Esophagus muscularis mucosa (tissue), 4 donors: Measurements from ENCODE around the gene MGAT4B. TPM values are rescaled to one million over a fixed set of nuclear protein-coding genes. Genes with fewer than 3 reads are reported as not detected.
"Not testable (repeated sequence)": the region's sequence is repeated elsewhere in the genome, so short reads cannot be mapped to it uniquely, and the experiment has no call there.

Experiments used
- DNase-seq: peaks from one replicate; pipeline ENCODE4 v3.0.0-alpha.2; 2017; ENCODE audit errors: extremely low spot score
- H3K27ac ChIP-seq, 4 donors: fragments of 200-600 bp; sonication (generic); replicated peaks in 1 of 4; 1 replicate in 3 of 4; 2 replicates in 1 of 4; pipeline ENCODE4 v1.5.1; 2016 to 2019; ENCODE audit warnings: mild to moderate bottlenecking in 1 of 4
- H3K27me3 ChIP-seq, 4 donors: fragments of 200-600 bp; sonication (generic); one replicate each; pipeline versions ENCODE4 v1.5.1 to v1.6.0; 2016 to 2019
- H3K36me3 ChIP-seq, 4 donors: fragments of 200-600 bp; sonication (generic); one replicate each; pipeline ENCODE4 v1.5.1; 2016 to 2019
- H3K4me1 ChIP-seq, 4 donors: fragments of 200-600 bp; sonication (generic); one replicate each; pipeline ENCODE4 v1.5.1; 2016 to 2019
- H3K4me3 ChIP-seq, 4 donors: fragments of 200-600 bp; sonication (generic); 1 replicate in 2 of 4; 2 replicates in 2 of 4; pipeline ENCODE4 v1.5.1; 2016 to 2019; ENCODE audit warnings: mild to moderate bottlenecking in 4 of 4, moderate library complexity in 1 of 4
- H3K9me3 ChIP-seq, 4 donors: fragments of 200-600 bp; sonication (generic); 1 replicate in 3 of 4; 2 replicates in 1 of 4; pipeline ENCODE4 v1.5.1; 2016 to 2019
- CTCF ChIP-seq, 3 experiments: fragments of 200-600 bp in 2 of 3; fragments of 450-650 bp in 1 of 3; sonication (generic) in 2 of 3; IDR thresholded peaks; one replicate each; pipeline ENCODE4 v1.5.1; 2017 to 2019; ENCODE audit warnings: antibody characterized with exemption in 3 of 3, mild to moderate bottlenecking in 2 of 3, moderate library complexity in 1 of 3
- EP300 ChIP-seq: sonication (generic); formaldehyde crosslinking; IDR thresholded peaks from one replicate; pipeline ENCODE4 v1.6.1; 2017; ENCODE audit warnings: antibody characterized with exemption
- POLR2A ChIP-seq: fragments of 450-650 bp; IDR thresholded peaks from one replicate; pipeline ENCODE4 v1.6.1; 2017; ENCODE audit warnings: antibody characterized with exemption, moderate library complexity, mild to moderate bottlenecking, low read depth
- POLR2AphosphoS5 ChIP-seq, 2 donors: sonication (generic); formaldehyde crosslinking; IDR thresholded peaks; one replicate each; pipeline ENCODE4 v1.6.1; 2017; ENCODE audit warnings: antibody characterized with exemption in 2 of 2
- WGBS: methylation state at CpG from one replicate; pipeline ENCODE4 v1.1.5; 2018; 5-methylcytosine and 5-hydroxymethylcytosine counted together
- intact Hi-C: fragments of 100-400 bp; cut with DNase I; formaldehyde crosslinking; loops from one replicate; pipeline ENCODE4 v1.15.1; 2023
- total RNA-seq, 4 donors: library from RNA; depleted of rRNA; stranded (reverse); fragments of >200 nt; gene quantifications; one replicate each; pipeline versions ENCODE4 v1.1.0 to v1.2.1, GENCODE V29; 2016

The MGAT4B gene
- total RNA-seq, 4 donors from 2014 or later, result 47.1 to 70.6 (median 59.2) TPM

- intact Hi-C loops, result no loop called here
- Histone ChIP-seq H3K27me3 (no peaks in the 10 kb centered on the region), H3K4me3 (peak overlapping the region; percentile 31 to 80 (median 70)), H3K36me3 (peaks cover 19 to 28% (median 21%) of the 10 kb centered on the region in 4 donors), H3K4me1 (peaks cover 48 to 58% (median 55%) of the 10 kb centered on the region in 4 donors), H3K27ac (peak overlapping the region; percentile 50 to 73 (median 66)), H3K9me3 (no peaks in the 10 kb centered on the region)
- no peak for DNase-seq
- TF ChIP-seq POLR2AphosphoS5 (IDR thresholded peaks at IDR 0.05) (no peak), CTCF (IDR thresholded peaks at IDR 0.05) (no peak)
- 68% methylated on average over 3 of the region's 3 CpGs for WGBS
These were observed 12.5 kb downstream of the MGAT4B start for GRCh38 chr5:179794171-179794570.

DNA sequence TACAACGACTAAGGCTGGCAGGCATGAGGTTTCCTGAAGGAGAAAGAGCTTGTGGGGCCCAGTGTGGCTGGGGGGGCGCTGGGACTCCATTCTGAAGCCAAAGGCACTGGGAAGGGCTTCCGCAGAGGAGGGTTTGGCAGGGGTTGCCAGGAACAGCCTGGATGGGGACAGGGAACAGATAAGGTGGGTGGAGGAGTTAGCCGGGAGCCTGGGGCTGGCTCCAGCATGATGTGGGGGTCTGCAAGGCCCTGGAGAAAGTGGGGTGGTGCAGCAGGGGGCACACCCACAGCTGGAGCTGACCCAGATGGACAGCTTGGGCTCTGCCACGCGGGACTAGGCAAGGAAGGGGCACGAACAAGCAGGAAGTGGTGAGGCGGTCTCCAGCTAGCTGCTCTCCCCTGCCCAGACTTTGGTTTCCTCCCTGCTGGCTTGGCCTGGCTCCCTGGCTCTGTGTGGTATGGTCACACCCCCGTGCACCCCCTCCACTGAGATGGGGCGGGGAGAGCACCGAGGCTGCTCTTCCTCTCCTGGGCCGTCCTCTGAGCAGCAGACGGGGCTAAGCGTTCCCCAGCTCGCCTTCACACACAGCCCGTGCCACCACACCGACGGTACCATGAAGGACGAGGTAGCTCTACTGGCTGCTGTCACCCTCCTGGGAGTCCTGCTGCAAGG is 13.1 kb downstream of the MGAT4B start, which contains the start of gene LTC4S:
LTC4S (plus strand) TSS at position 519 of the 672 bp plus-strand sequence; CDS start at position 614, 95 bp downstream.
- no peak for DNase-seq

DNA sequence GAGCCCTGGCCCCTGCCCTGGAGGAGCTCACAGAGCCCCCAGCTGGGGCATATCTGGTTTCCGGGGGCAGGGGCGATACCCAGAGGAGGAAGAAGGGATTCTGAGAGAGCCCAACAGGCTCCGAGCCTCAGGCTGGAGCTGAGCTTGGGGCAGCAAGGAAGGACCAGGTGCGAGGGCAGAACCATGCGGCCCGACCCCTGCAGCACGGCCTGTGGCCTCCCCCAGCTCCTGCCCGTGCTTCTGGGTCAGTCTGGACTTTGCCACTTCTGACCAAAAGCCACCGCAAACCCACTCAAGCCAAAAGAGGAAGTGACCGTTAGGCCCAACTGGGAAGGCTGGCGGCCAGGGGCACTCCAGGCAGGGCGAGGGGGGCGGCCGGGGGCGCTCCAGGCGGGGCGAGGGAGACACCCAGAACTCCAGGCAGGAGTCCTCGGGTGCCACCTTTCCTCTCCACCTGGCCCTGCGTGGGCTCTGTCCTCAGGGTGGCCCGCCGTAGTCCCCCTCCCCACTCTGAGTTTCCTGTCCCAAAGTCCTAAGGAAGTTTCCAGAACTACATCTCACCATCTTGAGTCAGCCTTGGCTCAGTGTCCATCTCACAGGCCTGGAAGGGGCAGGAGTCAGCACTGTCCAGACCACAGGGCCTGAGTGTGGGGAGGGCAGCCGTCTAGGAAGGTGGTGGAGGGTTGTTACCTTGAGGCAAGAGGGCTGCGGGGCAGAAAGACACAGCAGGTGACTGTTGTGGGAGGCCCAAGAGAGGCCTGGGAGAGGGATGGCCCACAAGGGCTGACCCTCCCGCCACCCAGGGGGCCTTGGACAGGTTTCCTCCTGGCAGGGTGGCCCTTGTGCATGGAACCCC is 13.8 kb downstream of the MGAT4B start:
- no peaks in the 10 kb centered on the region for H3K9me3 ChIP-seq
- no peak for TF ChIP-seq POLR2AphosphoS5 (IDR thresholded peaks at IDR 0.05)
- TF ChIP-seq EP300, result no peak
- no peak for TF ChIP-seq POLR2A
- no peak for TF ChIP-seq CTCF (IDR thresholded peaks at IDR 0.05)
- WGBS, result 71% methylated on average over 23 of the region's 24 CpGs
- H3K4me3 ChIP-seq, result no peak overlapping the region
- intact Hi-C loops, result no loop called here
- no peaks in the 10 kb centered on the region for H3K27me3 ChIP-seq
- H3K4me1 ChIP-seq, result peaks cover 48 to 58% (median 55%) of the 10 kb centered on the region in 4 donors
- peaks cover 6 to 15% (median 7%) of the 10 kb centered on the region in 4 donors for H3K36me3 ChIP-seq
- DNase-seq, result no peak
- peak overlapping the region; percentile 50 to 73 (median 66) for H3K27ac ChIP-seq

More for the DNA sequence above, 13.1 kb downstream of the MGAT4B start, which contains the start of gene LTC4S:
- Histone ChIP-seq H3K4me3 (peak within 1 kb of the TSS; percentile 62 to 80 (median 72)), H3K4me1 (peaks cover 48 to 58% (median 55%) of the 10 kb centered on the region in 4 donors), H3K36me3 (peaks cover 14 to 23% (median 15%) of the 10 kb centered on the region in 4 donors), H3K27ac (peak within 1 kb of the TSS; percentile 66 to 90 (median 84)), H3K27me3 (no peaks in the 10 kb centered on the region), H3K9me3 (no peaks in the 10 kb centered on the region)
- 40% methylated on average over 7 of the region's 19 CpGs for WGBS
- TF ChIP-seq POLR2AphosphoS5 (IDR thresholded peaks at IDR 0.05) (peak; percentile 39 to 46), EP300 (no peak), POLR2A (no peak), CTCF (IDR thresholded peaks at IDR 0.05) (no peak)
- intact Hi-C loops, result no loop called here

GRCh38 chr5:179791881-179792611 is 14.6 kb downstream of the MGAT4B start:
- Histone ChIP-seq H3K27ac (peak overlapping the region; percentile 50 to 73 (median 66)), H3K4me3 (no peak overlapping the region), H3K4me1 (peaks cover 46 to 56% (median 52%) of the 10 kb centered on the region in 4 donors), H3K27me3 (no peaks in the 10 kb centered on the region), H3K9me3 (no peaks in the 10 kb centered on the region), H3K36me3 (peaks cover 0 to 7% (median 0%) of the 10 kb centered on the region in 4 donors)
- DNase-seq, result no peak
- 54% methylated on average over 6 of the region's 15 CpGs for WGBS
- TF ChIP-seq EP300, result no peak
- TF ChIP-seq POLR2A, result no peak
- no peak for TF ChIP-seq CTCF (IDR thresholded peaks at IDR 0.05)
- no peak for TF ChIP-seq POLR2AphosphoS5 (IDR thresholded peaks at IDR 0.05)
- intact Hi-C loops, result no loop called here

DNA sequence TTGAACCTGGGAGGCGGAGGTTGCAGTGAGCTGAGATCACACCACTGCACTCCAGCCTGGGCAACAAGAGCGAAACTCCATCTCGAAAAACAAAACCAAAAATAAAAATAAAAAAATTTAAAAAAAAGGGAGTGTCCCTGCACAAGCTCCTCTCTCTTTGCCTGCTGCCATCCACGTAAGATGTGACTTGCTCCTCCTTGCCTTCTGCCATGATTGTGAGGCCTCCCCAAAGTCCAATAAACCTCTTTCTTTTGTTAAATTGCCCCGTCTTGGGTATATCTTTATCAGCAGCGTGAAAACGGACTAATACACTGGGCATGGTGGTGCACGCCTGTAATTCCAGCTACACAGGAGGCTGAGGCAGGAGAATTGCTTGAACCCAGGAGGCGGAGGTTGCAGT is 17.4 kb downstream of the MGAT4B start:
- H3K4me3 ChIP-seq, intact Hi-C loops, H3K27ac ChIP-seq, H3K27me3 ChIP-seq, H3K36me3 ChIP-seq, DNase-seq, H3K9me3 ChIP-seq: not testable (repeated sequence)
- peaks cover 22 to 31% (median 25%) of the 10 kb centered on the region in 4 donors for H3K4me1 ChIP-seq
- WGBS, result 94% methylated on average over 9 of the region's 9 CpGs
